ENCODE measurements around the gene GRIK3. TPM values are rescaled to one million over a fixed set of nuclear protein-coding genes. Genes with fewer than 3 reads are reported as not detected.

Gene GRIK3
- total and polyA plus RNA-seq, 7 donors = 0.03 to 0.15 (median 0.04) TPM; not detected in 2

GRCh38 chr1:36948147-36948546 is 86.2 kb downstream of the GRIK3 start:
- no peak for TF ChIP-seq CTCF (IDR thresholded peaks at IDR 0.05)
- no peaks in the 10 kb centered on the region for H3K36me3 ChIP-seq (ENCODE audit: insufficient read depth in 1 of 2, low read depth in 1 of 2)
- intact Hi-C loops (cut with DNase I) = no loop called here
- H3K4me3 ChIP-seq = no peak overlapping the region
- H3K27me3 ChIP-seq (ENCODE audit: insufficient read depth in 3 of 3, low read length in 2 of 3) = peaks cover 0 to 19% (median 3%) of the 10 kb centered on the region in 3 donors
- WGBS, 3 donors = 47 to 55% (median 51%) methylated on average over 2 of the region's 2 CpGs
- no peaks in the 10 kb centered on the region for H3K9me3 ChIP-seq
- DNase-seq (no peak), ATAC-seq (no peak)
- no peak overlapping the region for H3K27ac ChIP-seq
- H3K4me1 ChIP-seq = no peaks in the 10 kb centered on the region

- Histone ChIP-seq H3K4me3 (no peak overlapping the region), H3K36me3 (ENCODE audit: insufficient read depth in 1 of 2, low read depth in 1 of 2) (no peaks in the 10 kb centered on the region), H3K9me3 (no peaks in the 10 kb centered on the region), H3K27ac (no peak overlapping the region), H3K27me3 (ENCODE audit: insufficient read depth in 3 of 3, low read length in 2 of 3) (peaks cover 0 to 26% (median 5%) of the 10 kb centered on the region in 3 donors), H3K4me1 (no peaks in the 10 kb centered on the region)
- no peak for DNase-seq
- no peak for ATAC-seq
- no peak for TF ChIP-seq CTCF (IDR thresholded peaks at IDR 0.05)
- intact Hi-C loops (cut with DNase I) = no loop called here
- WGBS, 3 donors = 13 to 22% (median 19%) methylated on average over 2 of the region's 2 CpGs
These were observed 86.9 kb downstream of the GRIK3 start for GRCh38 chr1:36947384-36947783.

- Histone ChIP-seq H3K4me3 (no peak overlapping the region), H3K36me3 (ENCODE audit: insufficient read depth in 1 of 2, low read depth in 1 of 2) (no peaks in the 10 kb centered on the region), H3K9me3 (no peaks in the 10 kb centered on the region), H3K27ac (no peak overlapping the region), H3K27me3 (ENCODE audit: insufficient read depth in 3 of 3, low read length in 2 of 3) (peaks cover 0 to 39% (median 11%) of the 10 kb centered on the region in 3 donors), H3K4me1 (no peaks in the 10 kb centered on the region)
- TF ChIP-seq CTCF (IDR thresholded peaks at IDR 0.05) = no peak
- DNase-seq (no peak), ATAC-seq (no peak)
- 44 to 54% (median 44%) methylated on average over 7 of the region's 7 CpGs for WGBS, 3 donors
- intact Hi-C loops (cut with DNase I) = no loop called here
These were observed 89.4 kb downstream of the GRIK3 start for GRCh38 chr1:36944883-36945282.

GRCh38 chr1:36942148-36942547 is 92.2 kb downstream of the GRIK3 start:
- intact Hi-C loops (cut with DNase I) = no loop called here
- 40 to 48% (median 46%) methylated on average over 12 of the region's 12 CpGs for WGBS, 3 donors
- TF ChIP-seq CTCF (IDR thresholded peaks at IDR 0.05) = no peak
- no peak for ATAC-seq
- H3K4me3 ChIP-seq = no peak overlapping the region
- DNase-seq = no peak
- H3K27ac ChIP-seq = no peak overlapping the region
- H3K36me3 ChIP-seq (ENCODE audit: insufficient read depth in 1 of 2, low read depth in 1 of 2) = no peaks in the 10 kb centered on the region
- no peaks in the 10 kb centered on the region for H3K4me1 ChIP-seq
- H3K27me3 ChIP-seq (ENCODE audit: insufficient read depth in 3 of 3, low read length in 2 of 3) = peaks cover 0 to 40% (median 12%) of the 10 kb centered on the region in 3 donors
- no peaks in the 10 kb centered on the region for H3K9me3 ChIP-seq

GRCh38 chr1:36941316-36941978 is 92.9 kb downstream of the GRIK3 start:
- H3K27me3 ChIP-seq (ENCODE audit: insufficient read depth in 3 of 3, low read length in 2 of 3) = peaks cover 0 to 39% (median 15%) of the 10 kb centered on the region in 3 donors
- 40 to 43% (median 43%) methylated on average over 8 of the region's 8 CpGs for WGBS, 3 donors

More at GRCh38 chr1:36941316-36941978, 92.9 kb downstream of the GRIK3 start:
- ATAC-seq = no peak
- no peak overlapping the region for H3K4me3 ChIP-seq
- H3K36me3 ChIP-seq (ENCODE audit: insufficient read depth in 1 of 2, low read depth in 1 of 2) = no peaks in the 10 kb centered on the region
- intact Hi-C loops (cut with DNase I) = no loop called here
- no peaks in the 10 kb centered on the region for H3K4me1 ChIP-seq
- DNase-seq = no peak
- no peaks in the 10 kb centered on the region for H3K9me3 ChIP-seq
- no peak overlapping the region for H3K27ac ChIP-seq
- no peak for TF ChIP-seq CTCF (IDR thresholded peaks at IDR 0.05)
